ENCODE measurements around the gene AFF3. TPM values are rescaled to one million over a fixed set of nuclear protein-coding genes. Genes with fewer than 3 reads are reported as not detected.

AFF3 gene
- total and polyA plus RNA-seq, 2 donors (not counting 3 experiments of a cell fraction or from before 2014, with no cell fraction given), result 0.06 to 0.07 TPM

- DNase-seq (ENCODE audit: low read depth, low spot score) (no peak), FAIRE-seq (no peak)
- H2AFZ ChIP-seq (ENCODE audit: low read depth, low read length), result no peak overlapping the region
- CTCF ChIA-PET, result no interaction called here
- H3K9ac ChIP-seq (replicated peaks; ENCODE audit: extremely low read depth, insufficient read depth, low read length), result no peak overlapping the region
- H3K4me2 ChIP-seq (ENCODE audit: insufficient read depth, low read length), result no peak overlapping the region
- no peaks in the 10 kb centered on the region for H3K9me3 ChIP-seq (replicated peaks; ENCODE audit: control insufficient read depth, insufficient read depth, low read length)
- no peak overlapping the region for H3K27ac ChIP-seq (ENCODE audit: insufficient read depth, low read depth, low read length)
- intact Hi-C loops (cut with micrococcal nuclease) (no loop called here), dilution Hi-C loops (cut with MboI; ENCODE audit: extremely low pct_ligation_motif_present, low sequenced_read_pairs) (no loop called here)
- no peaks in the 10 kb centered on the region for H3K79me2 ChIP-seq (ENCODE audit: control insufficient read depth, insufficient read depth, low read length)
- H4K20me1 ChIP-seq (replicated peaks; ENCODE audit: control insufficient read depth, extremely low read depth, insufficient read depth, low read length), result no peaks in the 10 kb centered on the region
- no peaks in the 10 kb centered on the region for H3K9me1 ChIP-seq (replicated peaks; ENCODE audit: control insufficient read depth, extremely low read depth, insufficient read depth, low read length)
- no peaks in the 10 kb centered on the region for H3K4me1 ChIP-seq (ENCODE audit: control insufficient read depth, extremely low read depth, insufficient read depth, low read length)
- TF ChIP-seq GATA2 (IDR thresholded peaks at IDR 0.05; ENCODE audit: insufficient read depth, insufficient read length, low read depth, low read length) (no peak), MYC (IDR thresholded peaks at IDR 0.05; ENCODE audit: low read depth, low read length) (no peak), MAX (IDR thresholded peaks at IDR 0.05; ENCODE audit: insufficient read depth, insufficient read length) (no peak), FOS (IDR thresholded peaks at IDR 0.05; ENCODE audit: borderline replicate concordance, insufficient read depth, low read length) (no peak), CTCF (IDR thresholded peaks at IDR 0.05; ENCODE audit: extremely low read depth in 1 of 2, insufficient read depth in 1 of 2, low read depth in 1 of 2, low read length in 2 of 2) (no peak), JUN (IDR thresholded peaks at IDR 0.05; ENCODE audit: borderline replicate concordance, insufficient read depth, insufficient read length, low read depth) (no peak), POLR2A (IDR thresholded peaks at IDR 0.05; ENCODE audit: low read depth, low read length) (no peak), POLR2AphosphoS5 (IDR thresholded peaks at IDR 0.05; ENCODE audit: insufficient read depth, low read depth, low read length) (no peak), EZH2 (IDR thresholded peaks at IDR 0.05; ENCODE audit: borderline replicate concordance, low read depth, low read length, severe bottlenecking) (no peak)
- BruUV-seq (replicated peaks), result no TSS peak
- H3K27me3 ChIP-seq (ENCODE audit: control insufficient read depth in 2 of 2, insufficient read depth in 2 of 2, low read length in 2 of 2), result no peaks in the 10 kb centered on the region
- POLR2A ChIA-PET, result no interaction called here
- no peaks in the 10 kb centered on the region for H3K36me3 ChIP-seq (ENCODE audit: control insufficient read depth in 2 of 2, extremely low read depth in 1 of 2, insufficient read depth in 2 of 2, low read length in 2 of 2)
- H3K4me3 ChIP-seq (replicated peaks in 1 of 3; ENCODE audit: insufficient read depth in 1 of 3, low read depth in 1 of 3, low read length in 3 of 3), result no peak overlapping the region
Observed at GRCh38 chr2:99772591-99773331, 369.6 kb downstream of the AFF3 start.
